Astrocyte (in vitro differentiated cells and primary cell): Measurements from ENCODE around the gene UBASH3A.

Experiments
- EZH2 ChIP-seq: IDR thresholded peaks from 2 replicates; pipeline ENCODE4 v1.6.1; 2012; ENCODE audit warnings: mild to moderate bottlenecking, low read length, inconsistent platforms; ENCODE audit not compliant: insufficient read depth
- TF ChIP-seq, protein P1 (sequence below): IDR thresholded peaks from 2 replicates; pipeline ENCODE4 v1.5.1; 2011; ENCODE audit warnings: low read depth, mild to moderate bottlenecking, inconsistent platforms, low read length, moderate library complexity; ENCODE audit not compliant: insufficient read depth

DNA sequence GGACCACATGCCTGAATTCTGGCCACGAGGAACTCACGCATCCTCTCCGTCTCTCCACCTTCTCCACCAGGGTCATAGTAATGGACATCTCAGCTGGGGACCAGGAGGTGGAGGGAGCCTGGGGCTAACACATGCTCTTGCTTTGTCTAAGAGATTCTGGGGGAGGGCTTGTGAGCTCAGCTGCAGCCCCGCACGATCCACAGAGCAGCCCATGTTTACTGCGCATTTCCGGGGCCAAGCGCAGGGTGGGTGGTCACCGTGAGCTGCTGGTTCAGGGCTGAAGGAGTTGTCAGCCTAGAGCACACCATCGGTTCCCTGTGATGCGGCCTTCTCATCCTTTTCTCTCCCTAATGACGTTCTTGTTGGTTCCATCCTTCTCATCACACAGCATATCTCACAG is 45.4 kb upstream of the UBASH3A start:
- TF ChIP-seq, protein P1, sequence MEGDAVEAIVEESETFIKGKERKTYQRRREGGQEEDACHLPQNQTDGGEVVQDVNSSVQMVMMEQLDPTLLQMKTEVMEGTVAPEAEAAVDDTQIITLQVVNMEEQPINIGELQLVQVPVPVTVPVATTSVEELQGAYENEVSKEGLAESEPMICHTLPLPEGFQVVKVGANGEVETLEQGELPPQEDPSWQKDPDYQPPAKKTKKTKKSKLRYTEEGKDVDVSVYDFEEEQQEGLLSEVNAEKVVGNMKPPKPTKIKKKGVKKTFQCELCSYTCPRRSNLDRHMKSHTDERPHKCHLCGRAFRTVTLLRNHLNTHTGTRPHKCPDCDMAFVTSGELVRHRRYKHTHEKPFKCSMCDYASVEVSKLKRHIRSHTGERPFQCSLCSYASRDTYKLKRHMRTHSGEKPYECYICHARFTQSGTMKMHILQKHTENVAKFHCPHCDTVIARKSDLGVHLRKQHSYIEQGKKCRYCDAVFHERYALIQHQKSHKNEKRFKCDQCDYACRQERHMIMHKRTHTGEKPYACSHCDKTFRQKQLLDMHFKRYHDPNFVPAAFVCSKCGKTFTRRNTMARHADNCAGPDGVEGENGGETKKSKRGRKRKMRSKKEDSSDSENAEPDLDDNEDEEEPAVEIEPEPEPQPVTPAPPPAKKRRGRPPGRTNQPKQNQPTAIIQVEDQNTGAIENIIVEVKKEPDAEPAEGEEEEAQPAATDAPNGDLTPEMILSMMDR = no peak
- TF ChIP-seq EZH2 = no peak
